Breast epithelium (tissue), 4 donors: ENCODE data around the gene TENM3. TPM values are rescaled to one million over a fixed set of nuclear protein-coding genes. Genes with fewer than 3 reads are reported as not detected.

Experiments used
- DNase-seq, 2 donors: peaks; one replicate each; pipeline ENCODE4 v3.0.0-alpha.2; 2019; ENCODE audit warnings: low spot score in 2 of 2
- H3K27ac ChIP-seq, 2 donors: fragments of 200-600 bp; sonication (generic) in 1 of 2; one replicate each; pipeline ENCODE4 v1.5.1; 2016 to 2019; ENCODE audit warnings: mild to moderate bottlenecking in 1 of 2
- H3K27me3 ChIP-seq, 2 donors: fragments of 200-600 bp; sonication (generic) in 1 of 2; one replicate each; pipeline versions ENCODE4 v1.5.1 to v1.6.0; 2017 to 2019; ENCODE audit warnings: control low read depth in 1 of 2, mild to moderate bottlenecking in 1 of 2
- H3K36me3 ChIP-seq: fragments of 200-600 bp; one replicate; pipeline ENCODE4 v1.5.1; 2019
- H3K4me1 ChIP-seq, 2 donors: fragments of 200-600 bp; sonication (generic); one replicate each; pipeline ENCODE4 v1.5.1; 2016 to 2019; ENCODE audit warnings: control low read depth in 1 of 2
- H3K4me3 ChIP-seq, 3 donors: fragments of 200-600 bp; sonication (generic); 1 replicate in 2 of 3; 2 replicates in 1 of 3; pipeline ENCODE4 v1.5.1; 2016 to 2019; ENCODE audit warnings: mild to moderate bottlenecking in 3 of 3, moderate library complexity in 2 of 3
- H3K9me3 ChIP-seq, 2 donors: fragments of 200-600 bp; sonication (generic) in 1 of 2; one replicate each; pipeline ENCODE4 v1.5.1; 2016 to 2019; ENCODE audit warnings: control low read depth in 1 of 2
- CTCF ChIP-seq, 3 donors: fragments of 450-650 bp; IDR thresholded peaks; one replicate each; pipeline ENCODE4 v1.5.1; 2016 to 2017; ENCODE audit warnings: antibody characterized with exemption in 3 of 3, mild to moderate bottlenecking in 3 of 3, moderate library complexity in 3 of 3
- POLR2A ChIP-seq: fragments of 450-650 bp; IDR thresholded peaks from one replicate; pipeline ENCODE4 v1.6.1; 2016; ENCODE audit warnings: antibody characterized with exemption, mild to moderate bottlenecking, moderate library complexity
- POLR2AphosphoS5 ChIP-seq, 3 donors: sonication (generic); formaldehyde crosslinking; IDR thresholded peaks; one replicate each; pipeline ENCODE4 v1.6.1; 2017; ENCODE audit warnings: antibody characterized with exemption in 3 of 3
- intact Hi-C: fragments of 100-400 bp; cut with DNase I; formaldehyde crosslinking; loops from one replicate; pipeline ENCODE4 v1.15.1; 2023; ENCODE audit warnings: low total_unique reads
- total RNA-seq, 3 donors: library from RNA; depleted of rRNA; stranded (reverse); fragments of >200 nt; gene quantifications; one replicate each; pipeline ENCODE4 v1.1.0, GENCODE V29; 2016

Gene TENM3
- total RNA-seq, 3 donors from 2014 or later, result 4.6 to 30.6 (median 8.8) TPM

- no peak overlapping the region for H3K27ac ChIP-seq
- no peak overlapping the region for H3K4me3 ChIP-seq
- no peaks in the 10 kb centered on the region for H3K36me3 ChIP-seq
Observed at GRCh38 chr4:182575225-182575624, 332.0 kb downstream of the TENM3 start.

GRCh38 chr4:182576601-182577289 is 333.5 kb downstream of the TENM3 start:
- DNase-seq, result no peak
- Histone ChIP-seq H3K4me1 (no peaks in the 10 kb centered on the region), H3K27ac (no peak overlapping the region), H3K4me3 (no peak overlapping the region), H3K9me3 (no peaks in the 10 kb centered on the region), H3K27me3 (no peaks in the 10 kb centered on the region), H3K36me3 (no peaks in the 10 kb centered on the region)
- no peak for TF ChIP-seq CTCF (IDR thresholded peaks at IDR 0.05)
- no peak for TF ChIP-seq POLR2A
- TF ChIP-seq POLR2AphosphoS5 (IDR thresholded peaks at IDR 0.05), result no peak
- intact Hi-C loops, result no loop called here

More at GRCh38 chr4:182575225-182575624, 332.0 kb downstream of the TENM3 start:
- Histone ChIP-seq H3K9me3 (no peaks in the 10 kb centered on the region), H3K4me1 (no peaks in the 10 kb centered on the region), H3K27me3 (no peaks in the 10 kb centered on the region)
- intact Hi-C loops, result loop anchor here (2.0 kb wide), 1 partner anchor 44 kb away; no protein-coding TSS in a partner anchor
- TF ChIP-seq CTCF (IDR thresholded peaks at IDR 0.05) (no peak), POLR2AphosphoS5 (IDR thresholded peaks at IDR 0.05) (no peak), POLR2A (no peak)
- DNase-seq, result no peak

- Histone ChIP-seq H3K9me3 (no peaks in the 10 kb centered on the region), H3K36me3 (no peaks in the 10 kb centered on the region), H3K4me3 (no peak overlapping the region), H3K27me3 (no peaks in the 10 kb centered on the region), H3K27ac (no peak overlapping the region), H3K4me1 (no peaks in the 10 kb centered on the region)
- DNase-seq, result no peak
- intact Hi-C loops, result no loop called here
- TF ChIP-seq POLR2AphosphoS5 (IDR thresholded peaks at IDR 0.05) (no peak), POLR2A (no peak), CTCF (IDR thresholded peaks at IDR 0.05) (no peak)
Observed at GRCh38 chr4:182577411-182577810, 334.2 kb downstream of the TENM3 start.

- TF ChIP-seq CTCF (IDR thresholded peaks at IDR 0.05) (no peak), POLR2A (no peak), POLR2AphosphoS5 (IDR thresholded peaks at IDR 0.05) (no peak)
- no peak overlapping the region for H3K27ac ChIP-seq
Observed at GRCh38 chr4:182578402-182578801, 335.2 kb downstream of the TENM3 start.

GRCh38 chr4:182582245-182582644 is 339.0 kb downstream of the TENM3 start:
- Histone ChIP-seq H3K4me3 (no peak overlapping the region), H3K4me1 (no peaks in the 10 kb centered on the region), H3K27me3 (no peaks in the 10 kb centered on the region), H3K27ac (no peak overlapping the region), H3K36me3 (no peaks in the 10 kb centered on the region), H3K9me3 (no peaks in the 10 kb centered on the region)
- TF ChIP-seq POLR2A (no peak), POLR2AphosphoS5 (IDR thresholded peaks at IDR 0.05) (no peak), CTCF (IDR thresholded peaks at IDR 0.05) (no peak)
- intact Hi-C loops, result no loop called here
- no peak for DNase-seq

More at GRCh38 chr4:182578402-182578801, 335.2 kb downstream of the TENM3 start:
- no peaks in the 10 kb centered on the region for H3K4me1 ChIP-seq
- H3K9me3 ChIP-seq, result no peaks in the 10 kb centered on the region
- intact Hi-C loops, result no loop called here
- no peaks in the 10 kb centered on the region for H3K36me3 ChIP-seq
- no peaks in the 10 kb centered on the region for H3K27me3 ChIP-seq
- H3K4me3 ChIP-seq, result no peak overlapping the region
- DNase-seq, result no peak
